Limb (tissue), 2 donors: ENCODE measurements around the gene CDKAL1.
"Not testable (repeated sequence)": the region's sequence is repeated elsewhere in the genome, so short reads cannot be mapped to it uniquely, and the experiment has no call there.

ENCODE experiments used
- DNase-seq, 2 donors: peaks; one replicate each; pipeline ENCODE4 v3.0.0-alpha.2; 2016; ENCODE audit errors: extremely low spot score in 2 of 2

Gene CDKAL1

GRCh38 chr6:21230536-21230935 lies 696.3 kb downstream of the CDKAL1 start:
- no peak for DNase-seq

GRCh38 chr6:21235162-21235561 lies 700.9 kb downstream of the CDKAL1 start:
- no peak for DNase-seq

GRCh38 chr6:21238208-21238607 lies 704.0 kb downstream of the CDKAL1 start:
- DNase-seq = no peak

- DNase-seq = no peak
Observed at GRCh38 chr6:21240709-21241108, 706.5 kb downstream of the CDKAL1 start.

GRCh38 chr6:21241231-21242130 lies 707.2 kb downstream of the CDKAL1 start:
- DNase-seq = no peak

GRCh38 chr6:21244897-21245470 lies 710.7 kb downstream of the CDKAL1 start:
- DNase-seq = no peak

GRCh38 chr6:21245488-21245887 lies 711.2 kb downstream of the CDKAL1 start:
- DNase-seq = no peak

- no peak for DNase-seq
Observed at GRCh38 chr6:21246075-21246474, 711.8 kb downstream of the CDKAL1 start.

GRCh38 chr6:21254460-21254859 lies 720.2 kb downstream of the CDKAL1 start:
- not testable (repeated sequence) for DNase-seq

- DNase-seq = no peak
Observed at GRCh38 chr6:21256197-21256596, 721.9 kb downstream of the CDKAL1 start.

- no peak for DNase-seq
Observed at GRCh38 chr6:21257125-21257524, 722.9 kb downstream of the CDKAL1 start.

- DNase-seq = no peak
Observed at GRCh38 chr6:21258665-21259064, 724.4 kb downstream of the CDKAL1 start.

GRCh38 chr6:21259660-21260059 lies 725.4 kb downstream of the CDKAL1 start:
- DNase-seq = no peak

GRCh38 chr6:21262504-21262903 lies 728.2 kb downstream of the CDKAL1 start:
- DNase-seq = no peak

GRCh38 chr6:21263531-21264287 lies 729.5 kb downstream of the CDKAL1 start:
- no peak for DNase-seq

GRCh38 chr6:21264288-21265033 lies 730.2 kb downstream of the CDKAL1 start:
- DNase-seq = no peak

- no peak for DNase-seq
Observed at GRCh38 chr6:21265034-21265729, 730.9 kb downstream of the CDKAL1 start.

GRCh38 chr6:21265730-21266044 lies 731.4 kb downstream of the CDKAL1 start:
- DNase-seq = no peak

- DNase-seq = no peak
Observed at GRCh38 chr6:21270636-21271201, 736.5 kb downstream of the CDKAL1 start.

GRCh38 chr6:21271428-21272155 lies 737.3 kb downstream of the CDKAL1 start:
- no peak for DNase-seq
